Limb (tissue), 2 donors: Measurements from ENCODE around the gene MSANTD7.
"Not testable (repeated sequence)": the region's sequence is repeated elsewhere in the genome, so short reads cannot be mapped to it uniquely, and the experiment has no call there.

Experiments
- DNase-seq, 2 donors: peaks; one replicate each; pipeline ENCODE4 v3.0.0-alpha.2; 2016; ENCODE audit errors: extremely low spot score in 2 of 2

Gene MSANTD7

GRCh38 chr10:14837757-14838581 lies at the start of gene MSANTD7, which contains the start of the genes CDNF and HSPA14:
Gene MSANTD7, plus strand, starts transcription at chr10:14838306. Its CDS starts 3,979 bp downstream, at chr10:14842285.
Gene CDNF, minus strand, starts transcription at chr10:14838037. Its CDS starts 91 bp downstream, at chr10:14837946.
Gene HSPA14, plus strand, starts transcription at chr10:14838306. Its CDS starts 97 bp downstream, at chr10:14838403.
- peak; percentile 99 to 100 for DNase-seq

GRCh38 chr10:14798636-14799035 lies 39.5 kb upstream of the MSANTD7 start:
- no peak for DNase-seq

- DNase-seq, result no peak
Observed at GRCh38 chr10:14800397-14800796, 37.7 kb upstream of the MSANTD7 start.

GRCh38 chr10:14801723-14802122 lies 36.4 kb upstream of the MSANTD7 start:
- DNase-seq, result no peak

GRCh38 chr10:14803827-14804226 lies 34.3 kb upstream of the MSANTD7 start:
- DNase-seq, result no peak

GRCh38 chr10:14806318-14806717 lies 31.8 kb upstream of the MSANTD7 start:
- no peak for DNase-seq

- no peak for DNase-seq
Observed at GRCh38 chr10:14810969-14811953, 26.8 kb upstream of the MSANTD7 start.

- no peak for DNase-seq
Observed at GRCh38 chr10:14812271-14812670, 25.8 kb upstream of the MSANTD7 start.

- no peak for DNase-seq
Observed at GRCh38 chr10:14815681-14816080, 22.4 kb upstream of the MSANTD7 start.

- not testable (repeated sequence) for DNase-seq
Observed at GRCh38 chr10:14816717-14817116, 21.4 kb upstream of the MSANTD7 start.

GRCh38 chr10:14820010-14820774 lies 17.9 kb upstream of the MSANTD7 start:
- DNase-seq, result no peak

GRCh38 chr10:14820775-14821154 lies 17.3 kb upstream of the MSANTD7 start:
- DNase-seq, result no peak

GRCh38 chr10:14821635-14822375 lies 16.3 kb upstream of the MSANTD7 start:
- DNase-seq, result no peak

- DNase-seq, result peak; percentile 32
Observed at GRCh38 chr10:14822879-14823755, 15.0 kb upstream of the MSANTD7 start.

GRCh38 chr10:14823966-14824365 lies 14.1 kb upstream of the MSANTD7 start:
- no peak for DNase-seq

GRCh38 chr10:14826076-14826829 lies 11.9 kb upstream of the MSANTD7 start:
- no peak for DNase-seq

- DNase-seq, result no peak
Observed at GRCh38 chr10:14833106-14833505, 5.0 kb upstream of the MSANTD7 start.

GRCh38 chr10:14836208-14836607 lies 1.9 kb upstream of the MSANTD7 start:
- no peak for DNase-seq
